T-cell (primary cell): ENCODE results near the gene LSAMP. TPM values are rescaled to one million over a fixed set of nuclear protein-coding genes. Genes with fewer than 3 reads are reported as not detected.

ENCODE experiments used
- ATAC-seq, 4 experiments: fragments of 200-7000 bp in 3 of 4; fragments of 150-1000 bp in 1 of 4; cut with Tn5 transposase; replicated peaks in 1 of 4; 1 replicate in 3 of 4; 2 replicates in 1 of 4; pipeline ENCODE4 v1.10.0; 2021; ENCODE audit warnings: moderate library complexity in 3 of 4, mild to moderate bottlenecking in 2 of 4, moderate number of reproducible peaks in 1 of 4
- CTCF ChIA-PET, 2 donors: fragments of 300-600 bp; sonication (Branson Sonifier 250); formaldehyde crosslinking; loops; one replicate each; lab custom pipeline; 2022; ENCODE audit warnings: antibody characterized with exemption in 2 of 2; lab: Charles Lee
- POLR2A ChIA-PET, 2 donors: fragments of 300-600 bp; sonication (Branson Sonifier 250); formaldehyde crosslinking; loops; one replicate each; lab custom pipeline; 2022; ENCODE audit warnings: antibody characterized with exemption in 2 of 2; lab: Charles Lee
- DNase-seq, 35 experiments: peaks; one replicate each; pipeline versions ENCODE4 v3.0.0 to v3.0.0-alpha.2; 2013 to 2023
- H3K27ac ChIP-seq: one replicate; pipeline ENCODE4 v1.5.1; 2013; ENCODE audit warnings: low read length
- H3K27me3 ChIP-seq, 2 experiments: replicated peaks in 1 of 2; 1 replicate in 1 of 2; 2 replicates in 1 of 2; pipeline versions ENCODE4 v1.6.1 to v1.7.0; 2013; ENCODE audit warnings: low read length in 1 of 2, mixed read lengths in 1 of 2; ENCODE audit not compliant: control insufficient read depth in 2 of 2, insufficient read depth in 2 of 2; ENCODE audit errors: extremely low read depth in 1 of 2
- H3K36me3 ChIP-seq, 2 donors: 1 replicate in 1 of 2; 2 replicates in 1 of 2; pipeline versions ENCODE4 v1.6.1 to v1.7.0; 2013; ENCODE audit warnings: low read length in 1 of 2; ENCODE audit not compliant: control insufficient read depth in 2 of 2, insufficient read depth in 1 of 2; ENCODE audit errors: extremely low read depth in 1 of 2
- H3K4me1 ChIP-seq, 2 experiments: 1 replicate in 1 of 2; 2 replicates in 1 of 2; pipeline versions ENCODE4 v1.6.1 to v1.7.0; 2013; ENCODE audit warnings: low read length in 2 of 2, mixed read lengths in 1 of 2; ENCODE audit not compliant: insufficient read depth in 2 of 2, control insufficient read depth in 1 of 2; ENCODE audit errors: extremely low read depth in 1 of 2
- H3K4me3 ChIP-seq, 2 donors: 1 replicate in 1 of 2; 2 replicates in 1 of 2; pipeline versions ENCODE4 v1.5.1 to v1.7.0; 2013; ENCODE audit warnings: mild to moderate bottlenecking in 2 of 2, low read length in 1 of 2, moderate library complexity in 1 of 2; ENCODE audit not compliant: control insufficient read depth in 1 of 2; ENCODE audit errors: extremely low read depth in 1 of 2
- H3K9me3 ChIP-seq: 2 replicates; pipeline ENCODE4 v1.7.0; 2013
- H3K27ac Mint-ChIP-seq, 2 donors: one replicate each; pipeline ENCODE4 v1.8.0; 2020 to 2021; ENCODE audit warnings: mild to moderate bottlenecking in 2 of 2, mixed read lengths in 2 of 2
- H3K27me3 Mint-ChIP-seq, 2 donors: one replicate each; pipeline ENCODE4 v1.8.0; 2021 to 2022; ENCODE audit warnings: mixed read lengths in 2 of 2
- H3K36me3 Mint-ChIP-seq: one replicate; pipeline ENCODE4 v1.8.0; 2021; ENCODE audit warnings: mixed read lengths
- H3K4me1 Mint-ChIP-seq, 3 donors: one replicate each; pipeline ENCODE4 v1.8.0; 2020 to 2022; ENCODE audit warnings: mixed read lengths in 3 of 3, mild to moderate bottlenecking in 1 of 3
- H3K4me3 Mint-ChIP-seq, 3 donors: one replicate each; pipeline ENCODE4 v1.8.0; 2020 to 2022; ENCODE audit warnings: mild to moderate bottlenecking in 3 of 3, mixed read lengths in 3 of 3, moderate library complexity in 3 of 3
- H3K9me3 Mint-ChIP-seq, 3 donors: one replicate each; pipeline ENCODE4 v1.8.0; 2020 to 2022; ENCODE audit warnings: mixed read lengths in 3 of 3
- WGBS: methylation state at CpG from one replicate; pipeline ENCODE4 v1.1.5; 2013; ENCODE audit warnings: missing lambda C conversion rate; ENCODE audit not compliant: insufficient coverage; 5-methylcytosine and 5-hydroxymethylcytosine counted together
- total RNA-seq, 35 experiments: library from RNA in 6 of 35; stranded (reverse) in 6 of 35; fragments of 120-200 nt in 1 of 35; gene quantifications; one replicate each; pipeline versions ENCODE4 v1.2.1 to v1.2.4 and lab custom pipeline; 2013 to 2026

LSAMP gene
- total RNA-seq, 5 donors from 2014 or later (not counting 1 experiment from before 2014, with no cell fraction given), result 0.03 to 0.28 (median 0.06) TPM; not detected in 2

DNA sequence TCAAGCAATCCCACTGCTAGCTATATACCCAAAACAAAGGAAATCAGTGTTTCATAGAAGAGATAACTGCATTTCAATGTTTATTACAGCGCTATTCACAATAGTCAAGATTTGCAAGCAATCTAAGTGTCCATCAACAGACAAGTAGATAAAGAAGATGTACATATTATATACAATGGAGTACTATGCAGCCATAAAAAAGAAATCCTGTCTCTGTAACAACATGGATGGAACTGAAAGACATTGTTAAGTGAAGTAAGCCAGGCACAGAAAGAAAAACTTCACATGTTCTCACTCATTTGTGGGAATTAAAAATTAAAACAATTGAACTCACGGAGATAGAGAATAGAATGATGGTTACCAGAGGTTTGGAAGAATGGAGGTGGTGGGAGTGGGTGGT lies 89.2 kb downstream of the LSAMP start:
- Mint-ChIP-seq H3K27ac (no peak overlapping the region), H3K4me1 (no peaks in the 10 kb centered on the region), H3K4me3 (no peak overlapping the region), H3K27me3 (no peaks in the 10 kb centered on the region), H3K9me3 (peaks cover 8 to 14% (median 11%) of the 10 kb centered on the region in 3 donors), H3K36me3 (no peaks in the 10 kb centered on the region)
- no peak for DNase-seq
- ATAC-seq, result no peak
- no peak overlapping the region for H3K4me3 ChIP-seq
- H3K27ac ChIP-seq, result no peak overlapping the region
- no peaks in the 10 kb centered on the region for H3K9me3 ChIP-seq
- no peaks in the 10 kb centered on the region for H3K36me3 ChIP-seq
- WGBS, result no CpG with 5 or more reads among the region's 2 CpGs
- no peaks in the 10 kb centered on the region for H3K27me3 ChIP-seq
- no peaks in the 10 kb centered on the region for H3K4me1 ChIP-seq
- ChIA-PET CTCF (no interaction called here), POLR2A (no interaction called here)

DNA sequence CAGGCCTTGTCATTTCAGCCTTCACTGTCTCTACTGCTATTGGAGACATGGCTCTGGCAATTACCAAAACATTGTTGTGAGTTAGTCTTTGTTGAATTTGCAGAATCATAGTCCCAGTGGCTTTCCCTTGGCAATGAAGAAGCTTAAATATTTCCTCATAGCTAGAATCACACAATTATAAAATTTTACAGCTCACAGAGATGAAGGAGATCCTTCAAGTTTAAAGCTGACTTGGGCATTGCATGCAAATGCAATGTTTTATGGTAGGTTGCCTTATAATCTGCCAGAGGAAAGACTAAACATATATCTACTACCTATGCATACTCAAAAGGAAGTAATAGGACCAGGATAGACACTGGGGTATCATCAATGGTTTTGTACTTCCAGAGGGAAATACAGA lies 90.9 kb downstream of the LSAMP start:
- Histone ChIP-seq H3K4me1 (no peaks in the 10 kb centered on the region), H3K27ac (no peak overlapping the region), H3K9me3 (no peaks in the 10 kb centered on the region), H3K4me3 (no peak overlapping the region), H3K27me3 (no peaks in the 10 kb centered on the region), H3K36me3 (no peaks in the 10 kb centered on the region)
- no peaks in the 10 kb centered on the region for H3K36me3 Mint-ChIP-seq
- H3K9me3 Mint-ChIP-seq, result peaks cover 11 to 15% (median 12%) of the 10 kb centered on the region in 3 donors
- DNase-seq, result no peak
- ChIA-PET POLR2A (interaction anchor here in 1 of 2 donors (0.6 kb wide), 1 partner anchor 37 kb away, joined by 3 read pairs; no protein-coding TSS in a partner anchor), CTCF (no interaction called here)
- H3K27me3 Mint-ChIP-seq, result no peaks in the 10 kb centered on the region
- ATAC-seq, result no peak
- H3K4me1 Mint-ChIP-seq, result no peaks in the 10 kb centered on the region
- H3K4me3 Mint-ChIP-seq, result no peak overlapping the region
- H3K27ac Mint-ChIP-seq, result no peak overlapping the region

DNA sequence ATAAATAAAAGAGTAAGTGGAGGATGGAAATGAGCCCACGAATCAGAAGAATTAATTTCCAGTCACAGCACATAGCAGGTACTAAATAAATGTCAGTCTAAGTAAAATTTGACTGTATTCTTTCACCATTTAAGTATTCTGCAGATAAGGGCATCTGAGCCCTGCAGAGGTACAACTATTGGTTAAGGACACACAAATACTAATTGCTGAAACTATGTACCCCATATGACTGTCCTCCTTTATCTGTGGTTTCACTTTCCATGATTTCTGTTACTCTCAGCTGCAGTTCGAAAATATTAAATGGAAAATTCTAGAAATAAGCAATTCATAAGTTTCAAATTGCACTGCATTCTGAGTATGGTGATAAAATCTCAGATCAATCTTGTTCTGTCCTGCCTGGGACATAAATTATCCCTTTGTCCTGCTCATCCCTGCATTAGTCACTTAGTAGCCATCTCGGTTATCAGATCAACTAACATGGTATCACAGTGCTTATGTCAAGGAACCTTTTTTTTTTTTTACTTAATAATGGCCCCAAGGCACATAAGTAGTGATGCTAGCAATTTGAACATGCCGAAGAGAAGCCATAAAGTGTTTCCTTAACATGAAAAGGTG lies 95.1 kb downstream of the LSAMP start:
- CTCF ChIA-PET, result no interaction called here
- H3K27ac Mint-ChIP-seq, result no peak overlapping the region
- Histone ChIP-seq H3K27ac (no peak overlapping the region), H3K36me3 (no peaks in the 10 kb centered on the region), H3K4me3 (no peak overlapping the region), H3K9me3 (no peaks in the 10 kb centered on the region), H3K27me3 (no peaks in the 10 kb centered on the region), H3K4me1 (no peaks in the 10 kb centered on the region)
- no peak overlapping the region for H3K4me3 Mint-ChIP-seq
- no peaks in the 10 kb centered on the region for H3K4me1 Mint-ChIP-seq
- POLR2A ChIA-PET, result no interaction called here
- H3K36me3 Mint-ChIP-seq, result no peaks in the 10 kb centered on the region
- H3K9me3 Mint-ChIP-seq, result peaks cover 5 to 7% (median 6%) of the 10 kb centered on the region in 3 donors
- no peak for ATAC-seq
- no peaks in the 10 kb centered on the region for H3K27me3 Mint-ChIP-seq
- WGBS, result no CpG with 5 or more reads among the region's 4 CpGs
- no peak for DNase-seq

DNA sequence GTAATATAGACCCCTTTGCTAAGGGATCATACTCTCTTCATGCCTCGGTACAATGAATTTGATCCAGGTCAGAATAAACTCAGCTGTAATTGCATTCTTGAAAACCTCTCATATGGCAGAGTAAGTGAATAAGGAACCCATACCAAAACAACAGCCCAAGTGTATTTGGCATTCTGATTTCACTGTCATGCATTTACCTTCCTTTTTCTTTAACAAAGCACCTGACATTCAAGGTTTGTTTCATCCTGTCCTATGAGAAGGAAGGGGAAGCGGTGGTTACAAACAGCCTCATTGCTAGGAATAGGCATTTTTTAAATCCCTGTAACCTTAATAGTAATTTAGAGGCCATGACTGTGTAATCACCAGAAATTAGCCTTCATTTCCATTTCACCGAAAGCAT lies 97.1 kb downstream of the LSAMP start:
- H3K4me3 ChIP-seq, result no peak overlapping the region
- ChIA-PET POLR2A (no interaction called here), CTCF (no interaction called here)
- H3K36me3 Mint-ChIP-seq, result no peaks in the 10 kb centered on the region
- no peaks in the 10 kb centered on the region for H3K27me3 Mint-ChIP-seq
- H3K27me3 ChIP-seq, result no peaks in the 10 kb centered on the region
- no CpG with 5 or more reads among the region's 3 CpGs for WGBS
- H3K9me3 Mint-ChIP-seq, result peaks cover 6 to 10% (median 7%) of the 10 kb centered on the region in 3 donors
- DNase-seq (no peak), ATAC-seq (no peak)
- H3K4me1 ChIP-seq, result no peaks in the 10 kb centered on the region
- H3K9me3 ChIP-seq, result no peaks in the 10 kb centered on the region
- H3K27ac Mint-ChIP-seq, result no peak overlapping the region
- H3K4me1 Mint-ChIP-seq, result no peaks in the 10 kb centered on the region
- H3K27ac ChIP-seq, result no peak overlapping the region
- no peak overlapping the region for H3K4me3 Mint-ChIP-seq
- no peaks in the 10 kb centered on the region for H3K36me3 ChIP-seq

DNA sequence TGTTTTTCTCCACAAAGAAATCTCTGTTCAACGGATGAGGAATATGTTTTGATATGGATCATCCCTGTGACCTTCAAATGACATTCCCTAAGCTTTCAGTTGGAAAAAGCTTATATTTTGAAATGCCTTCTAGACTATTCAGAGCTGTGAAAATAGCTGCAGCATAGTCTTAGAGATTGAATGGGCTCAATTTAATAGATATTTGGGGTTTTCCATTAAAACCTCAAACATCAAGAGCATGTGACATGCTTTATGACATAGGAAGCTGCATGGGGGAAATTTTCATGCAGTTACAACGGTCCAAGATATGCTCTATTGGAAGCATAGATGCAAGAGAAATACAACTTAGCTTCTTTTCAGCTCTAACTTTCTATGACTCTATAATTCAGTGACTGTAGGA lies 102.8 kb downstream of the LSAMP start:
- no peak for ATAC-seq
- Mint-ChIP-seq H3K9me3 (peaks cover 3 to 4% (median 4%) of the 10 kb centered on the region in 3 donors), H3K36me3 (no peaks in the 10 kb centered on the region), H3K27me3 (no peaks in the 10 kb centered on the region), H3K27ac (no peak overlapping the region), H3K4me1 (no peaks in the 10 kb centered on the region), H3K4me3 (no peak overlapping the region)
- CTCF ChIA-PET, result no interaction called here
- no peak overlapping the region for H3K27ac ChIP-seq
- POLR2A ChIA-PET, result no interaction called here
- H3K9me3 ChIP-seq, result no peaks in the 10 kb centered on the region
- no peaks in the 10 kb centered on the region for H3K36me3 ChIP-seq
- no peaks in the 10 kb centered on the region for H3K4me1 ChIP-seq
- no peak overlapping the region for H3K4me3 ChIP-seq
- no CpG with 5 or more reads among the region's 2 CpGs for WGBS
- no peaks in the 10 kb centered on the region for H3K27me3 ChIP-seq
- DNase-seq, result no peak

DNA sequence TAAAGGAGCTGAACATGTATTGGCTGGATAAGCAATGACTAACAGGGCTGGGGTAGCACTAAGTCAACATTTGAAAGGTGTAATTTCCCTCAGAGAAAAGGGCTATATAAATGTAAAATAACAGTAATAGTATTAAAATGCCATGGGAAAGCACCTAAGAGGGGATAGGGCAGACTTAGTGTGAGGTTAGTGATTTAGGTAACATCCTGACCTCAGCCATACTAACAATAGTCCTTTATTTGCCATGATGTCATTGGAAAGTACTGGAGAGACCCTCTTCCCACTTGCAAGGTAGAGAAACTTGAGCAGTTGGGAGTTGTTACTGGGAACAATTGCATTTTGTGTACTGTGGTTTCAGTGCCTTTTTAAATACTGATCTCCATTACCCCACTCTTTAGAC lies 103.4 kb downstream of the LSAMP start:
- Mint-ChIP-seq H3K4me1 (no peaks in the 10 kb centered on the region), H3K9me3 (peaks cover 3 to 6% (median 4%) of the 10 kb centered on the region in 3 donors), H3K36me3 (no peaks in the 10 kb centered on the region), H3K27me3 (no peaks in the 10 kb centered on the region), H3K27ac (no peak overlapping the region), H3K4me3 (no peak overlapping the region)
- ATAC-seq, result no peak
- Histone ChIP-seq H3K36me3 (no peaks in the 10 kb centered on the region), H3K4me1 (no peaks in the 10 kb centered on the region), H3K4me3 (no peak overlapping the region), H3K9me3 (no peaks in the 10 kb centered on the region), H3K27ac (no peak overlapping the region), H3K27me3 (no peaks in the 10 kb centered on the region)
- CTCF ChIA-PET, result no interaction called here
- POLR2A ChIA-PET, result no interaction called here
- no peak for DNase-seq

DNA sequence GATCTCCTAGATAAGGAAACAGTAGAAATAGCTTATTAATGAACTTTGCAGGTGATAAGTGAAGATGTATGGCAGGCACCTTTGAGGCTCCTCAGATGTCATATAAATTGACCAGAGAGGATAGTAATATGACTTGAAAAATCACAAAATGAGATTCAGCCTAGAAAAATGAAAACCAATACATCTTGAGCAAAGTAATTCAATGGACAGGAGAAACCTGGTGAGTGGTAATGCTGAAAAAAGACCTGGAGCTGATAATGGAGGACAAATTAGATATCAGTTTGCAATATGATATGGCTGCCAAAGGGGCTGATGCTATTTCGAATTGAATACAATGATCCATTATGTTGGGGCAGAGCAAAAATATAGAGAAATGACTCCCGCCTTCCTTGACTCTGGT lies 103.9 kb downstream of the LSAMP start:
- no peak overlapping the region for H3K27ac Mint-ChIP-seq
- Histone ChIP-seq H3K27ac (no peak overlapping the region), H3K9me3 (no peaks in the 10 kb centered on the region), H3K4me1 (no peaks in the 10 kb centered on the region), H3K36me3 (no peaks in the 10 kb centered on the region), H3K4me3 (no peak overlapping the region), H3K27me3 (no peaks in the 10 kb centered on the region)
- no peaks in the 10 kb centered on the region for H3K4me1 Mint-ChIP-seq
- no peaks in the 10 kb centered on the region for H3K36me3 Mint-ChIP-seq
- H3K27me3 Mint-ChIP-seq, result no peaks in the 10 kb centered on the region
- no peak for DNase-seq
- no peak overlapping the region for H3K4me3 Mint-ChIP-seq
- ChIA-PET CTCF (no interaction called here), POLR2A (no interaction called here)
- no peak for ATAC-seq
- 56% methylated on average over 2 of the region's 2 CpGs for WGBS
- peaks cover 3 to 8% (median 4%) of the 10 kb centered on the region in 3 donors for H3K9me3 Mint-ChIP-seq
